Frontal cortex (tissue), 4 donors: Measurements from ENCODE around the gene CEBPA. TPM values are rescaled to one million over a fixed set of nuclear protein-coding genes. Genes with fewer than 3 reads are reported as not detected.

Experiments used
- DNase-seq, 2 donors: peaks; one replicate each; pipeline ENCODE4 v3.0.0; 2012; ENCODE audit warnings: low spot score in 2 of 2
- FAIRE-seq: peaks from 2 replicates; lab custom pipeline; 2012; peaks lifted over from hg19 to GRCh38; lab: Jason Lieb, UNC
- total RNA-seq: library from RNA; depleted of rRNA; stranded (reverse); fragments of >200 nt; gene quantifications from one replicate; pipeline ENCODE4 v1.2.3, GENCODE V29; 2014
- donor health status: control.
- donor health status: control.
- donor health status: control.

The CEBPA gene
- total RNA-seq, 1 donor from 2014 or later, result 1.6 TPM

- FAIRE-seq, result no peak
- no peak for DNase-seq
Measured at GRCh38 chr19:33290956-33291622, 11.2 kb downstream of the CEBPA start.

- DNase-seq, result no peak
- FAIRE-seq, result no peak
Measured at GRCh38 chr19:33290082-33290815, 12.1 kb downstream of the CEBPA start.

GRCh38 chr19:33289261-33289660 lies 13.1 kb downstream of the CEBPA start:
- DNase-seq (no peak), FAIRE-seq (no peak)

GRCh38 chr19:33288666-33289065 lies 13.7 kb downstream of the CEBPA start:
- FAIRE-seq (no peak), DNase-seq (no peak)

- no peak for DNase-seq
- no peak for FAIRE-seq
Measured at GRCh38 chr19:33287927-33288326, 14.4 kb downstream of the CEBPA start.

GRCh38 chr19:33287438-33287837 lies 14.9 kb downstream of the CEBPA start:
- FAIRE-seq, result no peak
- DNase-seq, result no peak

GRCh38 chr19:33286899-33287298 lies 15.4 kb downstream of the CEBPA start:
- DNase-seq (no peak), FAIRE-seq (no peak)

GRCh38 chr19:33285441-33285927 lies 16.9 kb downstream of the CEBPA start:
- no peak for DNase-seq
- no peak for FAIRE-seq

GRCh38 chr19:33284756-33285155 lies 17.6 kb downstream of the CEBPA start:
- DNase-seq (no peak), FAIRE-seq (no peak)

- DNase-seq, result no peak
- FAIRE-seq, result no peak
Measured at GRCh38 chr19:33284146-33284643, 18.1 kb downstream of the CEBPA start.

- FAIRE-seq, result no peak
- no peak for DNase-seq
Measured at GRCh38 chr19:33283589-33283988, 18.7 kb downstream of the CEBPA start.

GRCh38 chr19:33282036-33282671 lies 20.2 kb downstream of the CEBPA start:
- no peak for FAIRE-seq

GRCh38 chr19:33281296-33281926 lies 20.9 kb downstream of the CEBPA start:
- no peak for FAIRE-seq
- no peak for DNase-seq

More at GRCh38 chr19:33282036-33282671, 20.2 kb downstream of the CEBPA start:
- no peak for DNase-seq

GRCh38 chr19:33280351-33280921 lies 21.9 kb downstream of the CEBPA start:
- FAIRE-seq (no peak), DNase-seq (no peak)

- FAIRE-seq (no peak), DNase-seq (no peak)
Measured at GRCh38 chr19:33279430-33280350, 22.6 kb downstream of the CEBPA start.

GRCh38 chr19:33278403-33279269 lies 23.7 kb downstream of the CEBPA start:
- no peak for DNase-seq
- FAIRE-seq, result no peak

- DNase-seq, result no peak
- FAIRE-seq, result no peak
Measured at GRCh38 chr19:33278023-33278402, 24.3 kb downstream of the CEBPA start.

- FAIRE-seq (no peak), DNase-seq (no peak)
Measured at GRCh38 chr19:33277434-33277833, 24.9 kb downstream of the CEBPA start.
